GM18520 (cell line): ENCODE results near the gene LMLN.
"Not testable (repeated sequence)": the region's sequence is repeated elsewhere in the genome, so short reads cannot be mapped to it uniquely, and the experiment has no call there.

Experiments
- ATAC-seq: cut with Tn5 transposase; IDR thresholded peaks from one replicate; pipeline ENCODE4 v1.9.1; 2021; ENCODE audit not compliant: unreplicated experiment

The LMLN gene

GRCh38 chr3:198022604-198023003 lies 62.6 kb downstream of the LMLN start:
- ATAC-seq = no peak

GRCh38 chr3:198025644-198026043 lies 65.6 kb downstream of the LMLN start:
- ATAC-seq = no peak

- ATAC-seq = no peak
Measured at GRCh38 chr3:198026620-198027019, 66.6 kb downstream of the LMLN start.

- no peak for ATAC-seq
Measured at GRCh38 chr3:198027045-198027798, 67.2 kb downstream of the LMLN start.

GRCh38 chr3:198027799-198028390 lies 67.9 kb downstream of the LMLN start:
- no peak for ATAC-seq

GRCh38 chr3:198028718-198029117 lies 68.7 kb downstream of the LMLN start:
- no peak for ATAC-seq

- ATAC-seq = no peak
Measured at GRCh38 chr3:198030125-198030524, 70.1 kb downstream of the LMLN start.

- no peak for ATAC-seq
Measured at GRCh38 chr3:198030726-198031125, 70.7 kb downstream of the LMLN start.

GRCh38 chr3:198032039-198032936 lies 72.3 kb downstream of the LMLN start:
- no peak for ATAC-seq

- no peak for ATAC-seq
Measured at GRCh38 chr3:198043119-198043518, 83.1 kb downstream of the LMLN start.

- ATAC-seq = no peak
Measured at GRCh38 chr3:198046120-198046857, 86.3 kb downstream of the LMLN start.

- ATAC-seq = no peak
Measured at GRCh38 chr3:198048445-198048844, 88.4 kb downstream of the LMLN start.

GRCh38 chr3:198051836-198052235 lies 91.8 kb downstream of the LMLN start:
- no peak for ATAC-seq

GRCh38 chr3:198053462-198053861 lies 93.4 kb downstream of the LMLN start:
- ATAC-seq = not testable (repeated sequence)

GRCh38 chr3:198061119-198062067 lies 101.4 kb downstream of the LMLN start:
- ATAC-seq = no peak

GRCh38 chr3:198062068-198062465 lies 102.0 kb downstream of the LMLN start:
- no peak for ATAC-seq

GRCh38 chr3:198064420-198064819 lies 104.4 kb downstream of the LMLN start:
- ATAC-seq = no peak

GRCh38 chr3:198065897-198066296 lies 105.9 kb downstream of the LMLN start:
- ATAC-seq = no peak

- ATAC-seq = no peak
Measured at GRCh38 chr3:198067416-198067815, 107.4 kb downstream of the LMLN start.

- ATAC-seq = no peak
Measured at GRCh38 chr3:198070871-198071270, 110.9 kb downstream of the LMLN start.
